Inflammatory macrophage treated with lipopolysaccharide for 1 hour (primary cell): ENCODE measurements around the gene MARCO.
A peak's percentile ranks its signal among the peaks of the same experiment; 100 is the strongest.
"Not testable (repeated sequence)": the region's sequence is repeated elsewhere in the genome, so short reads cannot be mapped to it uniquely, and the experiment has no call there.

Experiments
- DNase-seq, 2 donors: peaks; one replicate each; pipeline ENCODE4 v3.0.0-alpha.2; 2020 to 2022

The MARCO gene

DNA sequence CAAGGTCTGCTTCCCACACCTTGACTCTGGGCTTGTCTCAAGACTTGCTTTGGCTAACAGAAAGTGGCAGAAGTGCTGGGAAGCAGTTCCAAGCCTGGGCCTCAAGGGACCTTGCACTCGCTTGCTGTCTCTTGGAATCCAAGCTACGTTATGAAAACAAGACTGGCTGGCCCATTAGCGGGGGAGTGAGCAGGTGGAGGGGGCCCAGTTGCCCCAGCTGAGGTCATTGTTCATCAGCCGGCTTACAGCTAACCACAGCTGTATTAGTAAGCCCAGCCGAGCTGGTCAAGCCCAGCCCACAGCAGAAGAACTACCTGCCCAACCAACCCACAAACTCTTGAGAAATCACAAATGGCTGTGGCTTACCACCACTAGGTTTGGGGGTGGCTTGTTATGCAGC, 63.1 kb downstream of the MARCO start:
- DNase-seq, result peak in 1 of 2 donors; percentile 17

DNA sequence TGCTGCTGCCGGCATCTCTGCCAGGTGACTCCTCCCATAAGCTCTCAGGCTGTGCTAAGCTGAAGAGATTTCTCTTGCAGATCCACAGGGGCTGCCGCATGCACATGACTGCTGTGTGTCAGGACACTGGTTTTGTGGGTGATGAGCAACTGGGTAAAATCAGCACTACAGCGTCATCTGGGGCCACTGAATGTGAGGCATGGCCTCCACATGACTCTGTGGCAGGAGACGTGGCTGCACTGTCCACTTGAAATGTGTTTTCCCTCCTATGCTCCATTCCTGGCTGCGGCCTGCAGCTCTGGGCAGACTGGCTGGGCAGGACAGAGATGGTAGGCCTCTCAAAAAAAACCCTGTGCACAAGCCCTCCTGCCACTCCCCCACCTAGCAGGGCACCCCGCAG, 63.6 kb downstream of the MARCO start:
- DNase-seq, result peak in 1 of 2 donors; percentile 29

DNA sequence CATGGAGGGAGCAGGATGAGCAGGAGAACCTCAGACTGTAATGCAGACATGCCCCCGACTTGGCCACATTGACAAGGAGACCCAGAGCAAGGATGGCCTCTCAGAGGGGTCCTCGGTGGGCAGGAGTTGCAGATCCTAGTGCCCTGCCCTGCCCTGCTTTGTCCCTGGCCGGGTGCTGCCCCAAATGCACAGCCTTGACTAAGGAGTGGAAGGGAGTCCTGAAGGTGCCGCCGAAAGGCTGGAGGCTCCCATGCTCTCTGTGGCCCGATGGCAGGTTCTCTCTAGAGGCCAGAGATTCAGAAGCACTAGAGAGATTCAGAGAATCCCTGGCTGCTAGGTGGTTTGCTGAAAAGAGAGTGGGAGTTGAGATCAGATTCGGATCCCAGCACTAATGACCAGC, 64.4 kb downstream of the MARCO start:
- no peak for DNase-seq

DNA sequence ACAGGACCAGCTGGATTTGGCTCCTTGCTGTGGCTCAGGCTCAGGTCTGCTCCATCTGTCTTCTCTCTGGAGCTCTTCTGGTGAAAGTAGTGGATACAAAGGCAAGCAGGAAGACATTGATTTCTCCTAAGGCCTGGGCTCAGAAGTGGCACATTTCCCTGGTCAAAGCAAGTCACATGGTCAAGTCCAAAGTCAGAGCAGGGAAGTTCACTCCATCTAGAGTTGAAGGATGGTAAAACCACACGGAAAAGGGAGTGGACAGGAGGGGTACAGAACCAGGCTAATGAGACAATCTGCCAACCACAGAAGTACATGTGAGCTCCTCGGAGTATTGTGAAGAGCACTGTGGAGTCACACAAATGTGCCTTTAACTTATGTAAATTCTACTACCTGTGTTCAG, 66.1 kb downstream of the MARCO start:
- peak; percentile 42 to 58 for DNase-seq

DNA sequence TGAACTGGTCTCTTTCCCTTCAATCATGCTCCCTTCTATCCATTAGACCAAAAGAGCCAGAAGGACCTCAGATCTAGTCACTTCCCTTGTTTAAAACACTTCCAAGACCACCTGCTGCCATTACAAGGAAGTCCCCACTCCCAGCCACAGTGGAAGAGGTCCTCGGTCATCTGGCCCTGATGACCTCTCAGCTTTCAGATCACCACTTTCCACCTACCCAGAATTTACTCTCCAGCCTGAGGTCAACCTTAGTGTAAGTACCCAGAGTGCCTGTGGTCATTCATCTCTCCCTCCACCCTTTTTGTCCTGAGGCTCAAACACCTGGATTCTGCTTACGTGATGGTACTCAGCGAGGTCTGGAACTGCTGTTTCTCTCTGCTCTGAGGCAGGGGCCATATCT, 67.1 kb downstream of the MARCO start:
- DNase-seq, result no peak

DNA sequence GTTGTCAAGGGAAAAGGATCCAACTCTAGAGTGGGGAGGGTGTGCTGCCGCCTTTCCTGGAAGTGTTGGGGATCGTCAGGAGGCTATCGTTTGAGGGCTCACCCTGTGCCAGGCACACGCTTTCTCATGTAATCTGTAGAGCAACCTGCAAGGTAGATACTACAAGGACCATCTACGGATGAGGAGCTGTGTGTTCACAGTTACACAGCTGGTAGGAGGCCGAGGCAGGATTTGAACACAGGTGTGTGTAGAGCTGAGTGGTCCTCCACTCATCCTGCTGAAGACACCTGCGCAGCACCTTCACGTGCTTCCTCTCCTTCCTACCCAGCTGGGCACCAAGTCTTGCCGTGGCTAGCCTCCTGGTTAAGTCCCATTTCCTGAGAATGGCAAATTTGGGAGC, 68.3 kb downstream of the MARCO start:
- no peak for DNase-seq

DNA sequence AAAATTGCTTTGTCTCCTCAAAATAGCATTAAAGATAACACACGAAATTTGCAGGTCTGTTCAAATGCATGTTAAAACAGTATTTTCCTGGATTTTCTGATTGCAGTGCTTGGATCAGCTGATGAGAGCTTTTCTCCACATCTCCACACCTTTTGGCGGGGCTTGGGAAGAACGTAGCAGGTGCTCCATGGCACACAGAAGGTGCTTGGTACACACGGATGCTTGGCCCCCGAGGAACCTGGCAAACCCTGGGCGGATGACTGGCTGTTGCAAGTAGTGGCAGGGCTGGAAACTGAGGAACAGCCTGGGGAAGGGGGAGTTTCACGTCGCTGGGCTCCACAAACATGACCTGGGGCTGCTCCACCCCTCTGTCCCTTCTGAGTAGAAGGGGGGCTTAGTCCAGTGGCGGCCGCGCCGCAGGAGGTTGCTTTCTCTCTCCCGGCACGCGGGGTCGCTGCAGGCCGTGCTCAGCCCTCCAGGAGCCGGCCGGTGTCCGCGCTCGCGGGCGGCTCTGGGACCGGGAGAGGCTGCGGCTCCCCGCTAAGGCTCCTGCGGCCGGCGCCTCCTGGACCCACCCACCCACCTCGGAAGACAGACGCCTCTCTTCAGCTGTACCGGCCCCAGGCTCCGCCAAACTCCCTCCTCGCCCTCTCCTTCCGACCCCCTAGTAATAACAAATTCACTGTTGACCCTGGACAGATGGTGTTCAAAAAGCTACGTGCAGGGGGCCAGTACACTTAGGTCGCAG, 69.3 kb downstream of the MARCO start:
- peak; percentile 28 to 43 for DNase-seq

DNA sequence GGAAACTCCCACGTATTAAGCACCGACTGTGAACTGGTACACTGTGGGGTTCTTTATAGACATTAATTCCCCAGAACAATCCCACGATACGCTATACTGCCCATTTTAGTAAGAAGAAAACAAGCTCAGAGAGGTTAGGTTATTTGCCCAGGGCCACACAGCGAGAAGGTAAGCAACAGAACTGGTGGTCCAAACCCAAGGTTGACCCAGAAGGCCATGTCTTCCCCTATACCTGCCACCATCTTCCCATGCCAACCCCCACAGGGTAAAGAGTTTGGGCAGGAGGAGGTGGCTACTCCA, 69.9 kb downstream of the MARCO start:
- DNase-seq, result no peak

DNA sequence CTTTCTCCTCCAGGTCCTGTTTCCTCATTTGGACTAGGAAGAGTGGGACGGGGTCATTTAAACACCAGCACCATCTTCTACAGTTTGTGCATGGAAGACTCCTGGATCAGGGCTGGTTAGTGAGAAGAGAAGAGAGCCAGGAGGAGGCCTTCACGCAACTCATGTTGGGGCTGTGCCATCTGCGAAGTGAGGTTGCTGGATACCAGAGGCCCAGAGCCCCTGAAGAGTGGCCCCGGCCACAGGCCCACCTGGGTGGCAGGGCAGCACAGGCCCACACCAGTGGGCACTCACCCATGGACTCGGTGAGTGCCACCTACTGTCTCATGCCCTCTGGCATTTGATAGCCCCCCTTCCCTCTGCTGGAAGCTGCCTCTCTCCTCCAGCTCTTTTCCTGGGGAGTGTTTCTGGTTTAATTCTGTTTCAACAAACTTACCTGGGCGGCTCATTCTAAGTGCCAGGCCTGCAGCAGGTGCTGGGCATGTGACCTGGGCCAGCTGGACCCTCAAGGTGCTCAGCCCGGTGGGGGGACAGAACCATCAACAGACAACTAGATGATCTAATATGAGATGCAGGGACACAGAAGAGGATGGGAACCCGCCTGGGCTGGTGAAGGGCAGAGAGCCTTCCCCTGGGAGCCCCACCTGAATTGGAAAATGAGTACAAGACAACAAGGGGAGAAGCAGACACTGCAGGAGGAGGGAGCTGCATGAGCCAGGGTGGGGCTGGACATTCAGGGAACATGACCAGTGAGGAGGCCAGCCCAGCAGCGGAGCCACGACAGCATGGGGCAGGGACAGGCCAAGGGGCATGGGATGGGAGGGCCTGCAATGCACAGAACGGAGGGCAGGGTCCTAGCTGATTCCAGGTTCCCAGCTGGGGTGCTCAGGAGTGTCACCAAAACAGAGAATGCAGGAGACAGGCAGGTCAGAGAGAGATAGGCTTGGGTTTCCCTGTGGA, 70.6 kb downstream of the MARCO start:
- DNase-seq, result no peak

DNA sequence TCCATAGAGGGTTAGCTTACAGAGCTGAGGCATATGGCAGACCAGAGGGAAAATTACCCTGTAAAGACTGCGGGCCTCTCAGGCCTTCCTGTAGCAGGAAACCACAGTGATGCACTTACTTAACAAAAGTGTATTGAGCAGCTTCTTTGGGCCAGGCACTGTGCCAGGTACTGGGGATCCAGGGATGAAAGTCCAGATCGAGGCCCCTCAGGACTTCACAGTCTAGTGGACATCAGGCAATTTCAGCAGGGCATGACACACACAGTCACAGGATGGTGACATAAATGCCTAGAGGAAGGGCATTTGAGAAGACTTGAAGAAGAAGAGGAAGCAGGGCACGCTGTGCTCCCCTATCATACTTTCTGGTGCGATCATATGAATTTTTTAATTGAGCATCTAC, 71.7 kb downstream of the MARCO start:
- peak; percentile 43 to 74 for DNase-seq

DNA sequence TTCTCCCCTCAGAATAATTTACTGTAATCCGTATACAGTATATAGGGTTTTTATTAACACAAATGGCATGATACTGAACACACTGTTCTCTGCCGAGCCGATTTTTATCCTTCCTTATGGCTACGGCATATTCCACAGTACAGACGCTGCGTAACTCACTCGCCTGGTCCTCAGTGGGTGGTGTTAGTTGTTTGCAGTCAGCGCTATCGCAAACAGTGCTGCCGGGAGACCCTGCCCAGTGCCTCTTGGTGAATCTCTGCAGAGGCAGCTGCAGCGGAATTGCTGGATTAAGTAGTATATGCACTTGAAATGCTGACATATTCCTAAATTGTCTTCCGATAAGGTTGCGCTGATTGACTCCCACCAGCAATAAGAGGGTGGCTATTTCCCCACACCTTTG, 73.9 kb downstream of the MARCO start:
- no peak for DNase-seq

DNA sequence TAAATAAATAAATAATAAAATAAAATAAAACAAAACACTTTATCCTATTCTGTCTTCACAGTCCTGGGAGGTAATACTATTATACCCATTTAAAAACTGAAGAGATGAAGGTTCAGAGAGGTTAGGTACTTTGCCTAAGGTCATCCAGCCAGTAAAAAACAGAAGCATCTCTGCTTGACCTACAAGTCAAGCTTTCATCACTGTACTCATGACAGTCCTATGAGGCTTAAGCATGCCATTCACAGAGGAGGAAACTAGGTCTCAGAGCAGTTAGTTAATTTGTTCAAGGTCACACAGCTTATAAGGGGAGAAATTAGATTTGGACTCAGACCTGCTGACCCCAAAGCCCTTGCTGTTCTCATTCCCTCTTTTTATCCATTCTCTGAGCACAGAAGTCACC, 77.5 kb downstream of the MARCO start:
- DNase-seq, result peak in 1 of 2 donors; percentile 48

DNA sequence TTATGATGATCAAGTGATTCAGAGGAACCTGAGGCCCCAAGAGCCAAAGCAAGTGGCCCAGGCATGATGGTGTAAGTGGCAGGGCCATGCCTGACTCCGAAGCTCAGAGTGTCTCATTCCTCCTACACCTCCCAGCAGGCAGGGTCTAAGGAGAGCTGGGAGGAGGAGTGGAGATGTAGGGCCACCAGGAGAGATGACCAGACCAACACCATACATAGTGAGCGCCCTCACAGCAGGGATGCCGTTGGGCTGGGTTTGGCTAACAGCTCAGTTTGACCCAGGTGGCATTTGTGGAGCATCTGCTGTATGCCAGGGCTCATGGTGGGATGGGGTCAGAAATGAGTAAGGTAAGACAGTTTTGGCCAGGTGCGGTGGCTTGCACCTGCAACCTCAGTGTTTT, 80.7 kb downstream of the MARCO start:
- DNase-seq, result no peak

DNA sequence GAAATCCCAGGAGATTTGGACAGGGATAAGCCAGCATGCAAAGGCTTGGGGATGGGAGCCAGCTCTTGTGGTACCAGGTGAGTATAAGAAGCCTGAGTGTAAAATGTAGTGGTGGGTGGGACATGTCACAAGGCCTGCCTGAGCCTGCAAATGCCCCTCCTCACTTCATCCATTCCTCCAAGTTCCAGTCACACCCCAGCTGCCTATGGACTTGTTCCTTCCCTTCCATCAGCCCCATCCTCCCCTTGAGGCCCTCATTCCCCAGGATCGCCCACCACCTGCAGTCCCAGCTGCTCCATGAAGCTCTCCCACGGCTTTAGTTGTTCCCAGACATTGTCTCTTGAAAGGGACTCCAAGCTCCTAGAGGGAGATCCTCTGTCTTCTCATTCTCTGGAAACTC, 81.5 kb downstream of the MARCO start:
- no peak for DNase-seq

DNA sequence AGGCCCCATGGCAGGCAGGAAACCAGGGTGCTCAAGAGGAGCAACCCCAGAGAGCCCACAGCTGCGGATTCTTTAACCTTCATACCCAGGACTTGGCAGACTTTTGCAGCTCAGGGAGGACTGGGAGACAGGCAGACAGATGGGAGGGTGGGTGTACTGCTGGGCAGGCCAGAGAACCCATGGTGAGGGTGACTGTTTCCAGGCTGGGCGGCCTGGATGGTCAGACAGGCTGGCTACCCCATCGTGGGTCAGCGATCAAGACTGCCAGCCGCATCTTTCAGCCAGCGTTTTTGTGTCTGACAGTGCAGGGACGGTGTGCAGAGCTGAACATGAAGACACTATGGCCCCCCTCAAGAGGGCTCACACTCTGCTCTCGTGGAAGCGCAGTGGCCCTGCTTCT, 82.2 kb downstream of the MARCO start:
- DNase-seq, result no peak

DNA sequence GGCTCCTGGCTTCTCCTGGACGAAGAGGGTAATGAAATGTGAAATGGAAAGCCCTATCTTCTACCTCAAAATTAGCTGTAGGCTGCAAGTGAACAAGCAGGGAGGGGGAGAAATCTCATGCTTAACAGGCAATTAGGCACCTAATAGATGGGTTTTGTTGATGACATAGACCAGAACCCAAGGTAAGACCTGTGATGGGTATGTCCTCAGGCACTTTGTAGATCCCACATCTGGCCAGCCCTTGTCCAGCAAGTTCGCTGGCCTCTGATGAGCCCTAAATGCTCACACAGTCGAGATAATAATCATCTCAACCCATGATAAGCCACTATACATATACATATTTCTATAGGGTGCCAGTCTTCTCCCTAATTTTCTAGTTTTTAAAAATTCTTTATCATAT, 82.6 kb downstream of the MARCO start:
- DNase-seq, result no peak

DNA sequence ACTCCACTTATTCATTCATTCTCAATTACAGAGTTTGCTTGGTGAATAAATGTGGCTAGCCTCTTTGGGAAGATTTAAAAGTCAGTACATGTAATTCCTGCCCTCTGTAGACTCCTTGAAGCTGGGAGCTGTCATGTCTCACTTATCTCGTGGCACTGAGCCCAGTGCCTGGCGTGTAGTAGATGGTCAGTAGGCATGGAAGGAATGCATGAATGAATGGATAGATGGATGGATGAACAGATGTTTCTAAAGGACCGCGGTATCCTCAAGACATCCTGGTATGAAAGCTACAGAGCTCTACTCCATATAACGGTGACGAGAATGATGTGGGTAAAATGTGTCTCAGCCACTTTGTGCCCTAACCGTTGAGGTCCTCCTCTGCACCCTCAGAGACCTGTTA, 83.0 kb downstream of the MARCO start:
- no peak for DNase-seq

DNA sequence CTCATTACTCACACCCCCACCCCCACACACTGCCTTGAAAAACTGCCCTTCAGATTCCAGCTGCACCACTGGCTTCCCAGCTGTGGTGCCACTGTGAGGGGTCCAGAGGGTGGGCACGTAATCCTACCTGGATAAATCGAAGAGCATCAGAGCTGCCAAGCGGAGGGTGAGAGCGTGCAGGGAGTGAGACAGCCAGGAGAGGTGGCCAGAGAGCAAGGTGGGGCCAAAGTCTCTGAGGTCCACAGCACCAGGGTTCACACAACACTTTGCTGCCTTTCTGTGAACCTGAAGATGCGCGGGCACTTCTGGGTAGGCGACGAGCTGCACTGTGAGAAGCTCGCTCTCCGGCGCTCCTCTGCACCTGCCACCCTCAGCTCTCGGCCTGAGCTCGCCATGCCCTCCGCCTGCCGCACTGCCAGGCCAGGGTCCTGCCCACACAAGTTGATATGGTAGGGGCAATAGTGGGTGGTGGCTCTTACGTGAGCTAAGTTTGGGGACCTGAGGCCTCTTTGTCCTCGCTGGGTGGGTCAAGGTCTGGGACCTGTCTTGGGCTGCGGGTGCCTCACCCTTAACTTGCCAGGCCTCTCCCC, 83.9 kb downstream of the MARCO start:
- no peak for DNase-seq

DNA sequence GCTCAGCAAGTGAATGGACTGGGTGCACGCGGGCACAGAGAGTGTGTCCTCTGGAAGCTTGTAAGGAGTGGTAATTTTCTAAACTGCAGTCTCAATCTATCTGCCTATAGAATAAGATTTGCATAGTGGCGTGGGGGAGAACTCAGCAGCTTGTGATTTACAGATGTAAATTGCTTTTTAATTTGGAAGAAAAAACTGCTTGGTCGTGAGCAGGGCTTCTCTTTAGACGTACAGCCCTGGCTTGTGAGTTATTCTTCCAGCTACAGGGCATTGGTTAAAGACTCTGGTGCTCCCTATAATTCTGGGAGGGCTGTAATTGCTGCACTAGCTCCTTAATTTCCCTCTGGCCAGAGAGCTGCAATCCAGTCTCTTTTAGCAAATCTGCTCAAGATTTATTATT, 84.9 kb downstream of the MARCO start:
- DNase-seq, result no peak

DNA sequence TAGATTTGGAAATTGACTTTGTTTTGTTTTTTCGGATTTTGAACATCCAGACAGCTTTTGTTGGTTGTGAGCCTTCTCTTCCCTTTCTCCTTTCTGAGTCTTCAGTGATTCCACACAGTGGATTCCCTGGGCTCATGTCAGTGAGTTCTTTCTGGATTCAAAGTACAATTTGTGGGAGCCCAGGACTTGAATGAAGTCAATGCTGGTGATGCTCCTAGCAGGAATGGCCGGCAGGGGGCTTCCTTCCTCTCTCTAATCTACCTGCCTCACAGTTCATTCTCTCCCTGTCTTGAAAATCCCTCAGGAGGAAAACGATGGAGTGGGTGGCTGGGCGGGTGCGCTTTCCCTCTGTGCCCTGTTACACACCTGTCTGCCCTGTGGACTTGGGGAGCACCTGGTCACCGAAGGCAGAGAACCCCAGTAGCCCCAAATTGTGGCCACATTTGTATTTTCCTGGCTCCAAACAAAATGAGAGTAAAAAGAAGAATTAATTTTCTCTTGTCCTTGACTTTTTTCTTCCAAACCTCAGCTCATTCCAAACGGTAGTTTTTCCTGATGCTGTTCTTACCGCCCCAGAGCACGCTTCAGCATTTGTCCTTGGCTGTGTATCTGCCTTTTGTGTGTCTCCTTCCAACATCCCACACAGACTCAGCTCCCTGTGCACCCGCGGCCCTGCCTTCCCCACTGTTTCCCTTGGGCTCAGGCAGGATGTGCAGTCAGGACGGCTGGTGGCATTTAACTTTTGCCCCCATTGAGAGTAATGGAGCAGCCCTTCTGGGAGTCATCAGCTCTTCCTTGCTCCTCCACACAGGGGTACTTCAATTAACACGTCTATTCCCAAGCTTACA, 86.6 kb downstream of the MARCO start:
- no peak for DNase-seq

DNA sequence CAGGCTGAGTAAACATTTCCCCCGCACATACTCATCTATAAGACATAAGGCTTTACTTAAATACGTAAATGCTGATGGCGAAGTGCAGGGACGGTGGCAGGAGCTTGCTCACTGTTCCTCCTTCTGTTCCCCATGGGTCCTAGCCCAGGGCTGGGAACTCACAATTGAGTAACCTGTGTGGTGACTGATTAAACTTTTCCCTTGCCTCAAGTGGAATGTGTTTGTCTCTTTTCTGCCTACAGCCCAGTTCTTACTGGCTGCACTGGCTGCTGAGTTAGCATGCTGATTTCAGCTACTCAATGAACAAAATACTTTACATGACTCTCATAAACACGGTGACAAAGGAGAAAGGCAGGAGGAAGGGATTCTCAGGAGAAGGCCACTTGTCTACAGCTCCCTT, 87.3 kb downstream of the MARCO start:
- no peak for DNase-seq

DNA sequence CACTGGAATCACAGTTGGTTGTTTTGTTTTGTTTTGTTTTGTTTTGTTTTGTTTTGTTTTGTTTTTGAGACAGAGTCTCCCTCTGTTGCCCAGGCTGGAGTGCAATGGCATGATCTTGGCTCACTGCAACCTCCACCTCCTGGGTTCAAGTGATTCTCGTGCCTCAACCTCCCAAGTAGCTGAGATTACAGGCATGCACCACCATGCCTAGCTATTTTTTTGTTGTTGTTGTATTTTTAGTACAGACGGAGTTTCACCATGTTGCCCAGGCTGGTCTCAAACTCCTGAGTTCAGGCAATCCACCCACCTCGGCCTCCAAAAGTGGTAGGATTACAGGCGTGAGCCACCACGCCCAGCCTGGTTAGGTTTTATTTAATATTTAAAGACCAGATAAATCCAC, 95.9 kb downstream of the MARCO start:
- DNase-seq, result not testable (repeated sequence)

DNA sequence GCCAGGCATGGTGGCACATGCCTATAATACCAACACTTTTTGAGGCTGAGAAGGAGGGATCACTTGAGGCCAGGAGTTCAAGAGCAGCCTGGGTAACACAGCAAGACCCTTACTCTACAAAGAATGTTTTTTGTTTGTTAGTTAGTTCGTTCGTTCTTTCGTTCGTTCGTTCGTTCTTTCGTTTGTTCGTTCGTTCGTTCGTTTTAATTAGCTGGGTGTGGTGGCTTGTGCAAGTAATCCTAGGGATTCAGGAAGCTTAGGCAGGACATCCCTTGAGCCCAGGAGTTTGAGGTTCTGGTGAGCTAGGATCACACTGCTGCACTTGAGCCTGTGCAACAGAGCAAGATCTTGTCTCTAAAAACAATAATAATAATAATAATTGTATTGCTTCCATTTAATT, 98.7 kb downstream of the MARCO start:
- no peak for DNase-seq
